Measurements from ENCODE around the gene RAB36.
"Not testable (repeated sequence)": the region's sequence is repeated elsewhere in the genome, so short reads cannot be mapped to it uniquely, and the experiment has no call there.

RAB36 gene

GRCh38 chr22:23121000-23121421, 24.3 kb upstream of the RAB36 start:
- DNase-seq (ENCODE audit: low spot score), result no peak

- no peak for DNase-seq (ENCODE audit: low spot score)
Observed at GRCh38 chr22:23121424-23121823, 23.9 kb upstream of the RAB36 start.

- DNase-seq (ENCODE audit: low spot score), result no peak
Observed at GRCh38 chr22:23122216-23122957, 22.9 kb upstream of the RAB36 start.

- DNase-seq (ENCODE audit: low spot score), result no peak
Observed at GRCh38 chr22:23122992-23123803, 22.1 kb upstream of the RAB36 start.

DNA sequence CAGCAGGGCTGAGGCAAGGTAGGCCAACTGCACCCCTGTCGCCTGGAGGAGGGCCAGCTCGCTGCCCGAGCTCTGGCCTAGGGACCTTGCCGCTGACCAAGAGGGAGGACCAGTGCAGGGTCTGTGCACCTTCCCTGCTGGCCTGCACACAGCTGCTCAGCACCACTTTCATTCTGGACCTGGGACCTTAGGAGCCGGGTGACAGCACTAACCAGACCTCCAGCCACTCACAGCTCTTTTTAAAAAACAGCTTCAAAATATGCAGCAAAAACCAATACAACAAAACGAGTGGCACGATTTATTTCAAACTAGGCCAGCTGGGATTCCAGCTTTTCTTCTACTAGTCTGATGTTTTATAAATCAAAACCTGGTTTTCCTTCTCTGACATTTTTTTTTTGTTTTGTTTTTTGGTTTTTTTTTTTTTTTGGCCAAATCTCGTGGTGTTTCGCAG, 21.4 kb upstream of the RAB36 start:
- no peak for DNase-seq (ENCODE audit: low spot score)

DNA sequence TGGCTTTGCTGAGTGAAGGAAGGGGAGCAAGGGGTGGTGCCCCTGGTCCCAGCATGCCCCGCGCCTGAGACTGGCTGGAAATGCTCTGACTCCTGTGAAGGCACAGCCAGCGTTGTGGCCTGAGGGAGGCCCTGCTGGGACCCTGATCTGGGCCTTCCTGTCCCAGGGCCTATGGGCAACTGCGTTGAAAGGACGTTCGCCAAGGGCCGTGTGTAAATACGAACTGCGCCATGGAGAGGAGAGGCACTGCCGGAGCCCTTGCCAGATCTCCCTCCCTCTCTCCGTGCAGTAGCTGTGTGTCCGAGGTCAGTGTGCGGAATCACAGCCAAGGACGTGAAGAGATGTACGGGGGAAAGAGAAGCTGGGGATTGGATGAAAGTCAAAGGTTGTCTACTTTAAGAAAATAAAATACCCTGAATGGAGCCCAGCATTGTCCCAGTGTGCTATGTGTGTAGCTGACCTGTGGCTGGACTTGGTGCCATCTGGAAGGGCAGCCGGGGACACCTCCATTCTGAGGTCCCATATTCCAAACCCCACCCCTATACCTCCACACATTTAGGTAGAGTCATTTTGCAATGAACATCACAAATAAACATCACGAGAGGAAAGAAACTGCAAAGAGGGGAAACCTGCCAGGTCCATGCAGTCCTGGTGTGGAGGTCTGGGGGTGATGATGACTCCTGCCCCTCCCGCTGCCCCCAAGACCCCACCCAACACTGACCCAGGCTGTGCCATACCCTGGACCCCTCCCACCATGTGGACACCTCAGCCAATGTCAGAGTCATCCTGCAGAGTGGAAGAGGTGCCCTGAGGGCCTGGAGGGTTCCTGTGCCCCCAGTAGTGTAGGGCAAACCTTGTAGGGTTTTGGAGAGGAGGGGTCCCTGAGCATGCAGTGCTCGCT, 20.4 kb upstream of the RAB36 start:
- no peak for DNase-seq (ENCODE audit: low spot score)

GRCh38 chr22:23125512-23126103, 19.7 kb upstream of the RAB36 start:
- no peak for DNase-seq (ENCODE audit: low spot score)

DNA sequence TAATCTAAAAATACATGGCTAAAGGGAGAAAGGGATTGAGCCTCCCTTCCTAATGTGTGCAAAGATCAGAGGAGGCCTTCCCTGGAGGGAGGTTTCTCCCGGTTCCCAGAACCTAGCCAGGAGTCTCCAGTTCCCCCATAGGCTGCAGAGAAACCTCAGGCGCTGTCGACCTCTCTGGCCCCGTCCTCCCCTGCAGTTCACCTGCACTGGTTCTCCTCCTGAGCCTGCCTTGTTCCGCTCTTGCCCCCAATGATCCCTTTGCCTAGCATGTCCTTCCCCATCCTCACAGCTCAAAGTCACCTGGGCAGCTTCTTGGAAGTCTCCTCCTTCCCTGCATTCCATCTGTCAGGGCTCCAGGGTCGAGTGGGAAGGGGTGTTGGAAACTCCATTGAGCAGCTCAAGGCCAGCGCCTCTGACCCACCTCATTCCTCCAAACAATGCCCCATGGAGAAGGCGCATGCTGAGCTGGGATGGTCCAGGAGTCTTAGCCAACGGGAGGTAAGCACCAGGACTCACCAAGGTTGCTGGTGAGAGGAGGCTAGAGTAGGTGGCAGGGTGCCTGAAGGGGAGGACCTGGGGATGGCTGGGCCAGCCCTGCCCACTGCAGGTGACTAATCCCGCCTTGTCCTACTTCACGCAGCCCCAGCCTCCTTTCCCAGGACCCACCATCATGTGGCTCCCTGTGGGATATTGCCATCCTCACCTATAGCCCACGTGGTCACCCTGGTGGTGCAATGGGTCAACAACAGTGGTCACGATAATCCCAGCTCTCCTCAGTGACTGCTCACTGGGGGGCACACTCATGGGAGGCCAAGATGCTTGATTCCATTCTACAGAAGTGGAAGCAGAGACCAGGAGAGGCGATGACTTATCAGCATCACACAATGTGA, 18.9 kb upstream of the RAB36 start:
- no peak for DNase-seq (ENCODE audit: low spot score)

DNA sequence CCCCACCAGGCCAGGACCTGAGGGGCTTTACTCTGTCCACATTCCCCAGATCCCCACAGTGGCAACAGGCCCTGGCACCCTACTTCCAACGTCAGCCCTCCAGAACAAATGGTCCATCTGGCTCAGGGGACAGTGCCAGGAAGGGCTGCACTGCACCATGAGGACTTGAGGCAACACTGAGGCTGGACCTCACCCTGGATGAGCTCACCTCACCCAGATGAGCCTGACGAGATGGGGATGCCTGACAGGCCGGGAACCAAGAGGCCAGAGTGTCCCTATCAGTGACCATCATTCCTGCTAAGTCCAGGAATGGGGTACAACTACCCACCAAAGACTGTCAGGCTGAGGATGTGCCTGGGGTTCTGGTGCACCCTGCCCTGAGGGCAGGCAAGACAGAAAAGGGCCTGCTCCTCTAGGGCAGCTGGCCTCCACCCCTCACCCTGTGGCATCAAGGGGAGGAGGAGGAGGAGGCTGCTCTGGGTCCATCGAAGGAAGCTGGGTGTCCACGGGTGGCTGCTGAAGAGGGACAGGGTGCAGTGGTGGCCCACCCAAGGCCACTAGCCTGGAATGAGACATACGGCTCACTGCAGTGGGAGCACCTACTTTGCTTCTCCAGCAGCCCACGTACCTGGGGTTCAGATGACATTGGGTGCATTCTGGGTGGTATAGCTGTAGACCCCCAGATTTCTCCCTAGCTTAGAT, 18.1 kb upstream of the RAB36 start:
- DNase-seq (ENCODE audit: low spot score), result no peak

- no peak for DNase-seq (ENCODE audit: low spot score)
Observed at GRCh38 chr22:23127788-23128187, 17.5 kb upstream of the RAB36 start.

- peak; percentile 91 for DNase-seq (ENCODE audit: low spot score)
Observed at GRCh38 chr22:23128269-23129108, 16.8 kb upstream of the RAB36 start.

- DNase-seq (ENCODE audit: low spot score), result no peak
Observed at GRCh38 chr22:23129149-23129548, 16.1 kb upstream of the RAB36 start.

DNA sequence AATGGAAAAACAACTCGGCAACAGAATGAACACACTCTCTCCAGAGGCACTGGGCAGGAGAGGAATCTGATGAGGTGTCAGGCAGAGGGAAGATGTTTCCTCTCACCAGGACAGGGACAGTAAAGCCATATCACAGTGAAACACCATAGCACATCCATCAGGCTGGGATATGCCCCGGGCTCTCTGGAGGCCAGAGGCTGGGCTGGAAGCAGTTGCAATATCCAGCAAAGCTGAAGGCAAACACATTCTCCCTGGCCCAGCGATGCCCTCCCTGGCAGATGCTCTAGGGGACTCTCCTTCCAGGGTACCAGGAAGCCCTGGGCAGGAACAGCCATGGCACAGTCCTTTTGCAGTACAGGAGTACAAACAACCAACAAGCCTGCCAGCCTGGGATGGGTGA, 14.6 kb upstream of the RAB36 start:
- no peak for DNase-seq (ENCODE audit: low spot score)

DNA sequence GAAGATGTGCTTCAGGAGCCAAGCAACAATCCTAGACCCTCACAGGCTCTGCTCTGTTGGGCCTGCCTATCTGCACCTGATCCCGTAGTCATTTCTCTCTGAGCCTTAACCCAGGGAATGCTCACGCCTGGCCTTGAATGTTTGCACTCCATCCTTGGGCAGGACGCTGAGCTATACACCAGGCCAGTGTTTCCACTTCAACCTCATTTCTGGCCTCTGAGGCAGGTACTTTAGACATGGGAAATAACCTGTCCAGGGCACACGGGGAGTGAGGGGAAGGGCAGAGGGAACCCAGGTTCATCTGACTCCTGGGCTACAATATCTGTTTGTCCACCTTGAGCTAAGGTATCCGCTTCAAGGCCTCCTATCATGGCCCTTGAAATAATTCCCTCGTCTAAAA, 13.3 kb upstream of the RAB36 start:
- DNase-seq (ENCODE audit: low spot score), result no peak

GRCh38 chr22:23132376-23133091, 12.7 kb upstream of the RAB36 start:
- DNase-seq (ENCODE audit: low spot score), result no peak

DNA sequence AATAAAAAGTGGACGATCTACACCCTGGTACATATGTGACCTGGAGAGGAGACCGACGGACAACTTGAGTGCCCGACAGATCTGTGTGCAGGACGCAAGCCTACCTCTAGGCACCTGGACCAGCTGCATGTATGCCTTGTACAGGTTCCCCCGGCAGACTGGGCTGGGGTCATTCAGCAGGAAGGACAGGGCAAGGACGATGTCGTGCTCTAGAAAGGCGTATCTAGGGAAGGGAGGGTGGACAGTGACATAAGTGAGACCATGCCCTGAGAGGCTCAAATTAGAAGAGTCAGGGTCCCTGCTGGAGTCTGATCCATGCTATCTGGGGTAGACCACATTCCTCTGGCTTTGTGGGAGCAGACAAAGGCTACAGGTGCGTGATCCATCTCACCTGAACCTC, 11.4 kb upstream of the RAB36 start:
- no peak for DNase-seq (ENCODE audit: low spot score)

DNA sequence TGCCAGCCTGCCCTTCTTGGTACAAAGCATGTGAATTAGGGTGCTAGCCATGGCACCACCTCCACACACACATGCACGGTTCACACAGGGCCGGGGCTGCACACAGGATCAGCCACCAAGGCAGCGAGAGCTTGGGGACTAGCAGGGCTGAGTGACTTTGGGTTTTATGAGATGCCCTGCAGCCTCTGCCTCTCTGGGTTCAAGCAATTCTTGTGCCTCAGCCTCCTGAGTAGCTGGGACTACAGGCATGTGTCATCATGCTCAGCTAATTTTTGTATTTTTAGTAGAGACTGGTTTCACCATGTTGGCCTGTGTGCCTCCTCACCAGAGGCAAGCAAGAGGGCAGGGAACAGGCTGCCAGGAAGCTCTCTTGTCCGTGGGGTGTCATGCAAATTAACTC, 8.3 kb upstream of the RAB36 start:
- DNase-seq (ENCODE audit: low spot score), result not testable (repeated sequence)

DNA sequence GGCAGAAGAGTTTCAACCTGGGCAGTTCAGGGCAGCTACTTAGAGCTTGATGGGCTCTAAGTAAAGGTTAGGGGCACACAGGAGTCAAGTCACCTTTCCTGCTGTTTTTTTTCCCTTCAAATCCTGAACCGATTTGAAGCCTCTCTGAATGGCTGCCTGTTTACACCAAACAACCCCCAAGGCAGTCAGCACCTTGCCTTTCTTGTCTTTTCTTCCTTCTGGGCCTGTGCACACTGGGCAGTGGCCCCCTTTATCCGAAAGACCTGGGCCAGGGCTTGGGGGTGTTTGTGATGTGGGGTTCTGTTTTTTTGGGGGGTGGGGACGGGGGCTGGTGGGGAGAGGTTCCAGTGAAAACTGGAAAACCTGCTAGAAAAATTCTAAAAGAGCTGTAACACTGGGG, 7.8 kb upstream of the RAB36 start:
- DNase-seq (ENCODE audit: low spot score), result no peak

All from Ammon's horn (tissue), 1 donor.